NCI-H1105 treated with DMSO at 0.1 percent for 48 hours (cell line): ENCODE results near the gene FAM222B.
"Not testable (repeated sequence)": the region's sequence is repeated elsewhere in the genome, so short reads cannot be mapped to it uniquely, and the experiment has no call there.

Source experiments
- DNase-seq: peaks from one replicate; lab custom pipeline; 2025; lab: John Stamatoyannopoulos, UW

Gene FAM222B, protein sequence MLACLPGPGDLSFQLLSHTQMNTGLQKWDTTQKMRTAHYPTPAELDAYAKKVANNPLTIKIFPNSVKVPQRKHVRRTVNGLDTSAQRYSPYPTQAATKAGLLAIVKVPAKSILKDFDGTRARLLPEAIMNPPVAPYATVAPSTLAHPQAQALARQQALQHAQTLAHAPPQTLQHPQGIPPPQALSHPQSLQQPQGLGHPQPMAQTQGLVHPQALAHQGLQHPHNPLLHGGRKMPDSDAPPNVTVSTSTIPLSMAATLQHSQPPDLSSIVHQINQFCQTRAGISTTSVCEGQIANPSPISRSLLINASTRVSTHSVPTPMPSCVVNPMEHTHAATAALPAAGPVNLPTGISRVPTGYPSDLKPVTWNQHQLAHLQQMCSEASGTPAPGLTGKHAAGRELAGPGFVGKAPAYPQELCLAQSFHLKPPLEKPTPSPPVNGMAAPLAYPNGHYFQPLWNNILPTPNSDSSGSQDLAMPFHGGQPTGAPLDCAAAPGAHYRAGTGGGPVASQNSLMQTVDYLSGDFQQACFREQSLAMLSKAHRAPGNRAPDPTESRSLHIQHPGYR

GRCh38 chr17:28842282-28843012, at the start of gene FAM222B:
TSS of gene FAM222B (minus strand) at chr17:28842790. CDS start at chr17:28766667, 76,123 bp downstream.
- DNase-seq = peak; percentile 80

- DNase-seq = no peak
Observed at GRCh38 chr17:28892024-28892423, 49.4 kb upstream of the FAM222B start.

- no peak for DNase-seq
Observed at GRCh38 chr17:28891201-28891600, 48.6 kb upstream of the FAM222B start.

- DNase-seq = no peak
Observed at GRCh38 chr17:28889996-28890395, 47.4 kb upstream of the FAM222B start.

DNA sequence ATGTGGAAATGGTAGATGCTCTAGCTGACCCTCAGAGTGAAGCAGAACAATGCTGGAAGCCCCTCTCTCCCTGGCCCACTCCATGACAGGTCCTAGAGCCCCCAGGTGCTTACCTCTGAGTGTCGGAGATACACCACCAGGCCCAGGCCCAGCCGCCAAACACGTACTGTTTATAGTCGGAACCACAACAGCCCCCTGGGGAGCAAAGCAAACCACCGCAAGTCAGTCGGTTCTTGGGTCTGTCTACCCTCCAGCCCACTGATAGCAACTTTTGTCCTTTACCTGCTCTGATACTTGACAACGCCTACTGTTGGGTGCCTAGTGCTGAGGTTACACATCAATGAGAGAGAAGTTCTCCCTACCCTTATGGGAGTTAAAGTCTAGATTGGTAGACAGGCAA, 46.2 kb upstream of the FAM222B start:
- DNase-seq = no peak

GRCh38 chr17:28887871-28888471, 45.4 kb upstream of the FAM222B start:
- no peak for DNase-seq

GRCh38 chr17:28885951-28886350, 43.4 kb upstream of the FAM222B start:
- DNase-seq = no peak

DNA sequence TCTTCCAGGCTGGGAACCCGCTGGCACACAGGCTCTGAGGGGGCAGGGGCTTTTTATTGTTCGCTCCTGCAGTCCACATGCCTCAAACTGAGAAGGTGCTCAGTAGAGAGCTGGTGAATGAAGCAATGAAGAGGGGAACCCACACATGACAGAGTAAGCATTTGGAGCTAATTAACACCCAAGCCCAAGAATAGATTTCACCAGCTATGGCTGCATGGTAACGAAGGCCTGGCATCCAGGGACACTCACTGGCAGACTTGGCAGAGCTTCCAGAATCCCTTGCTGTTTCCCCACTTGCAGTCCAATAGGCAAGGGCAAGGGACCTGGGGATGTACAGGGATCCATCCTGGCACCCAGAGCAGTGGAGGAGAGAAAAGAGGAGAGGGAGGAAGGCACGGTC, 42.8 kb upstream of the FAM222B start:
- DNase-seq = no peak

DNA sequence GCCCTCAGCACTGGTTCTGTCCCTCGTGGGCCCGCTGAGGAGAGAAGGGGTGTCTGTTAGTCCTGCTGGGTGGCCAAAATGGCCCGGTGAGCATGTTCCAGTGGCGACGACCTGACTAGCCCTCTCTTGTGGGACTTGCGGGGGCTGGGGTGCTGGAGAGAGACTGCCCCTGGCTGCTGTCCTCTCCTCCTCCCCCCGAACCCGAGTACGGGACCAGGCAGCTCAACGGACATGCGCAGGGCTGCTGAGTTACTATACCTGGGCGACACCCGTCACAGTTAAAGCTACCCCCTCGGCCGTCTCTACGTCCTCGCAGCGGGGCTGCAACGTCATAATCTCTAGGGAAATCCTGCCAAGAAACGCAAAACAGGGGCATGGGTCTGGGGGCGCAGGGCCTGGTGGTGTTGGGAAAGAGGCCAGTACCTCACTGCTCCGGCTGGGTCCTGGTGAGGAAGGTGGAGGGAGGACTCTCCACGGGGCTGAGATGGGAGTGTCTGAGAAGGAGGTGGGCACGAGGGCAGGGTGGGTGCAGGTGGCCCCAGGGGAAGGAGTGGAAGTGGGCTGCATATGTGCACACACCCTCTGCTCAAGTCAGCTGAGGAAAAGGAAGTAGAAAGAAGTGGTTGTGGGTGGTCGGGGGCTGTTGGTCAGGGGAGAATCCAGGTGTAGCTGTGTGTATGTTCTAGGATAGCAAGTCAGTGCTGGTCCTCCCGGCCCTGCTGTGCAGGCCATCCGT, 41.5 kb upstream of the FAM222B start:
- DNase-seq = no peak

DNA sequence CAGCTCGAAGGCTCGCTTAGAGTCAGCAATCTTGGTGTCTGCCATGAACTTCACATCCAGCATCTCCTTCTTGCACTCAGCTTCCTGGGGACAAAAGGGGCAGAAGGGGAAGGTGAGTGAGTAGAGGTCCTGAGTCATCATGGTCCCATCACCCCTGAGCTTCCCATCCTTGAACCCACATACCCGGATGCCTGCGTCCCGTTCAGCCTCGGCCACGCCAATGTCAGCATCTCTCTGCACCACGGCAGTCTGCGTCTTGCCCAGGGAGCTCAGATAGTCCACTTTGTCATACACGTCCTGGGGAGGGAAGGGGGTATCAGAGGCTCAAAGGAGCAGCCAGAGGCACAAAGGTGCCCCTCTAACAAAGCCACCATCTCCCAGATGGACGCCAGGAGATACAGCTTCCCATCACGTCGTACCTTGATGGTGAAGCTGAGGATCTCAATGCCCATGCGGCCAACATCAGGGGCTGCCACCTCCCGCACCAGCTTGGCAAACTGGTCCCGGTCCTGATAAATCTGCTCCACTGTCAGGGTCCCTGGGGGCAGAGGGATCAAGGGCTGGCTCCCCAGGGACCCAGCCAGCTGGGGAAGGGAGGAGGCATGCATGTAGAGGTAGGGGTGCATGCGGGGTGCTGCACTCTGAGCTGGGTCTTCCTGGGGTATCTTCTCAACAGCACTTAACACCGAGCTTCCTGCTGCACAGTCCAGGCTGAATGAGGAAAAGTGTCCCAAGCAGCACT, 39.7 kb upstream of the FAM222B start:
- no peak for DNase-seq

DNA sequence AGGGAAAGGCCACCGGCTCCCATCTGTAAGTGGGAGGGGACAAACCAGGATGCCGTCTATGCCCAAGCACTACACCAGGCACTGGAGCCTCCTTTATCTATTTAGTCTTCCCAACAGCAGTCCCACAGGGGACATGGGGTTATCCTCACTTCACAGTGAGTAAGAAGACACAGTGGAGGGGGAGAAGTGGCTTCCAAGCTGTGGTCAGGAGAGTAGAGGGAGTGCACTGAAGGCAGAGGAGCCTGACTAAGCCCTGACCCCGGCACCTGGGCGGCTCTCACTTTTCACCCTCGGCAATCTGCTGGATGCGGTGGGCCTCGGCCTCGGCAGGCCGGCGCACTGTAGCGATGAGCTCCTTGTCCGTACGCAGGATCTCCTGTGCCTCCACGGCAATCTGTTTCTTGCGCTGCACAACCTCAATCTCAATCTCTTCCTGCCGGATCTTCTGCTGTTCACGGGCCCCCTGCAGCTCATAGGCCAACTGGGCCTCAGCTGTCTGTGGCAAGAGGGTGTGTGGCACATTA, 39.0 kb upstream of the FAM222B start:
- no peak for DNase-seq

DNA sequence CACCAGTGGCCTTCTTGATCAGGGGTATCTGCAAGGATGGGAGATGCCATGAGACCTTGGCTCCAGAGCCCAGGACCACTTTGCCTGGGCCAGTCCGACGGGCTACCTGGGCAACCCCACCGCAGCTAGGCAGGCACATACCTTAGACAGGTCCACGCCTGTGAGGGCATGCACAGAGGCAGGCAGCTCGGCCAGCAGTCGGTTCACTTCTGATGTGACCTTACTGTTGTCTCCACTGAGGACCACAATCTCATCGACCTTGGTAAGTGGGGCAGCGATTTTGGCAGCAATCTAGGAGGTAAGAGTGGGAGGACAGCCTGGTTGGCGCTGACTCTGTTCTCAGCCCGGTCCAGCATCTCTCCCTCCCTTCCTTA, 38.0 kb upstream of the FAM222B start:
- DNase-seq = no peak

DNA sequence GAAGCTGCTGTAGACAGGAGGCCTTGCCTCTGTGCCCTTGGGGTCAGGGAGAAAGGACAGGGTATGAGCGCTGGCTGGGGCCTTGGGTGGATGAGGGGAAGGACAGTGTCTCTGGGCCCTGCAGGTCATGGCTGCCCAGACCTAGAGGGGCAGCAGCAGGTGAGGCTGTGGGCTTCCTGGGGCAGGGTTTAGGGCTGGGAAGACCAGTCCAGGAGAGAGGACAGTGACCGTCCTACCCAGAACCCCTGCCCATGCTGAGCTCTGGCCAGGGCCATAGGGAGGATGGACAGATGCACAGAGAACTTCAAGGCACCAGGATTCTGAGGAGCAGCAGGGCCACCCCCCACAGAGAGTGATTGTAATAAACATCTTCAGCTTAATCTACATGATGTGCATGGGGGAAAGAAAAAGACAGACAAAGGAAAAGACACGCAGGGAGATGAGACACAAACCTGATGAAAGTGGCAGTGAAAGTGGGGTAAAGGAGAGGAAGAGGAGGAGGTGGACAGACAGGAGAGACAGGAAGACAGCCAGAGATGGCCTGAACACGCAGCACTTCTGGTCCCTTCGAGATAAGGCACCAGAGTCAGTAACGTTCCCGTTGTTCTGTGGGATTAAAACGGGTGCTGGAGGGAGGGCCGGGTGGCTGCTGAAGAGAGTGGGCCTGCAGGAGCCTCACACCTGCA, 37.4 kb upstream of the FAM222B start:
- no peak for DNase-seq

- DNase-seq = peak; percentile 46
Observed at GRCh38 chr17:28878981-28879380, 36.4 kb upstream of the FAM222B start.

DNA sequence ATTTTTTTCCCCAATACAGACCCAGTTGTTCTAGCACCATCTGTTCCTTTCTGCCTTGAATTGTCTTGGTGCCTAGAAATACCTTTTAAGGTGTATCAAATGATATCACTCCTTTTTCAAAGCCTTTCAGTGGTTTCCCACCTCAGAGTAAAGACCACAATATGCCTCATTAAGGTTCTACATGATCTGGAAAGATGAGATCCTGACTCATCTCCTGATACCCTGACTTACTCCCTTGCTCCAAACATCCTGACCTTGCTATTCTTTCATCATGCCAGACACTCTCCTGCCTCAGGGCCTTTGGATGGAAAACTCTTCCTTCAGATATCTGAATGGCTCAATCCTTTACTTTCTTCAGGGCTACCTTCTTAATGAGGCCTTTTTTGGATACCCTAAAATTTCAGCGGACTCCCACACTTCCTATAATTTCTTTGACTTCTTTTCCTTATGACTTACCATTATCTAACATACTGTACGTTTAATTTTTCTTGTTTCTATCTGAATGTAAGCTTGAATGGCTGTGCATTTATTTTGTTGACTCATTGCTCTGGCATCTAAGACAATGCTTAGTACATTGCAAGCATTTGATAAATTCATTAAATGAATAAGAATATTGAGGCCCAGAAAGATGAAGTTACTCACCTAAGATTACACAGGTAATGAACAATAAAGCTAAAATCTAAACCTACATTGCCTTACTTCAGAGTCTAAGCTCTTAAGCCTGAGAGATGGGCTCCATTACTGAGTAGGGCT, 35.7 kb upstream of the FAM222B start:
- DNase-seq = no peak

GRCh38 chr17:28877150-28877711, 34.6 kb upstream of the FAM222B start:
- DNase-seq = not testable (repeated sequence)

DNA sequence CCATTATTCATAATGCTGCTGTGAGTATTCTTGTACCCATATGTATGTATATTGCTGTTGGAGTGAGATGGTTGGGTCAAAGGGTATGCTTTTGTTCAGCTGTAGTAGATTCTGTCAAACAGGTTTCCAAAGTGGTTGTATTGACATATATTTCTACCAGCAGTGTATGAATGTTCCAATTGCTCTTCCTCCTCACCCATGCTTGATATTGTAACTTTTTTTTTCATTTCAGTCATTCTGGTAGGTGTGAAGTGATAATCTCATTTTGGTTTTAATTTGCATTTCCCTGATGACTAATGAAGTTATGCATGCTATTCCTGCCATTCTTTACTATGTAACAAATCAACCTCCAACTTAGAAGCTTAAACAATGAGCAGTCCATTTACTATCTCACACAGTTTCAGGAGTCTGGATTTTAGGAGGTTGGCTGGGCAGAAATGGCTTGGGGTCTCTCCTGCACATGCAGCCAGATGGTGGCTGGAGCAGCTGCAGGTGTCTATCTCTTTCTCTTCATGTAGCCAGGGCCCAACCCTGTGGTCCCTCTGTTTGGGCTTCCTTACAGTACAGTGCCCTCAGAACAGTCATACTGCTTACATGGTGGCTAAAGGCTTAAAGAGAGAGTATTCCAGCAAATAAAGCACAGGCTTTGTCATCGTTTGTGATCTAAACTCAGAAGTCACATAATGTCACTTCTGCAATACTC, 33.4 kb upstream of the FAM222B start:
- DNase-seq = no peak

DNA sequence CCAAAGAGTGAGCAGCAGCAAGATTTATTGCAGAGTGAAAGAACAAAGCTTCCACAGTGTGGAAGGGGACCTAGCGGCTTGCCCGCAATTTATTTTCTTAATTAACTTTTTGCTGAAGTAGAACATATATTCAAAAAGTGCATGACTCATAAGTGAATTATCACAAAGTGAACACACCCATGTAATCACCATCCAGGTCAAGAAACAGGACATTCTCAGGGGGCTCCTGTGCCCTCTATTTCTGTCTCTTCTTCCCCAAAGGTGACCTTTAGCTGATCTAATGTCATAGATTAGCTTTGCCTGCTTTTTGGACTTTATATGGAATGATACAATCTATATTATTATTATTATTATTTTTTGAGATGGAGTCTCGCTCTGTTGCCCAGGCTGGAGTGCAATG, 32.2 kb upstream of the FAM222B start:
- DNase-seq = no peak

GRCh38 chr17:28873839-28874238, 31.2 kb upstream of the FAM222B start:
- DNase-seq = no peak
